HCT116 (cell line): Measurements from ENCODE around the gene MAPK8. TPM values are rescaled to one million over a fixed set of nuclear protein-coding genes. Genes with fewer than 3 reads are reported as not detected.
A peak's percentile ranks its signal among the peaks of the same experiment; 100 is the strongest.

Experiments used
- ATAC-seq: fragments of 200-7000 bp; cut with Tn5 transposase; 2 replicates; pipeline ENCODE4 v1.9.1; 2020; ENCODE audit warnings: mild to moderate bottlenecking, moderate library complexity
- BruUV-seq: library from RNA; stranded (reverse); fragments of 400-500 nt; replicated peaks from 2 replicates; lab custom pipeline; 2021; lab: Mats Ljungman, UMichigan
- CTCF ChIA-PET: fragments of 300-600 bp; sonication (Branson Sonifier 250); formaldehyde crosslinking; loops from one replicate; lab custom pipeline; 2021; ENCODE audit warnings: antibody characterized with exemption; lab: Charles Lee
- POLR2A ChIA-PET: fragments of 300-600, 350-600 bp; sonication (Branson Sonifier 250); formaldehyde crosslinking; loops from one replicate; lab custom pipeline; 2021; ENCODE audit warnings: antibody characterized with exemption; lab: Charles Lee
- RAD21 ChIA-PET, 2 experiments: fragments of 300-600 bp; sonication (Branson Sonifier 250); formaldehyde crosslinking; loops; one replicate each; lab custom pipeline; 2023; ENCODE audit warnings: low total read pairs in 2 of 2; ENCODE audit not compliant: uncharacterized antibody in 2 of 2, unreplicated experiment in 2 of 2, low non-redundant PET in 1 of 2; lab: Charles Lee
- DNase-seq: peaks from one replicate; pipeline ENCODE4 v3.0.0-alpha.2; 2010; ENCODE audit warnings: low read depth, low spot score
- H2AFZ ChIP-seq: fragments of 200-600 bp; shearing (Covaris generic), sonication (generic); 2 replicates; pipeline ENCODE4 v1.6.1; 2017; ENCODE audit warnings: low read depth, mixed run types, mixed read lengths, antibody characterized with exemption, low read length; ENCODE audit not compliant: poor library complexity, severe bottlenecking
- H3K27ac ChIP-seq: 2 replicates; pipeline ENCODE4 v1.5.1; 2012; ENCODE audit warnings: low read depth, low read length
- H3K27me3 ChIP-seq: fragments of 200-600 bp; sonication (generic); 2 replicates; pipeline ENCODE4 v1.6.1; 2016; ENCODE audit warnings: mixed run types, low read length, mixed read lengths; ENCODE audit not compliant: insufficient read depth
- H3K36me3 ChIP-seq, 2 experiments: fragments of 200-500 bp in 1 of 2; fragments of 200-600 bp in 1 of 2; sonication (Bioruptor generic) in 1 of 2; sonication (generic) in 1 of 2; 2 replicates each; pipeline versions ENCODE4 v1.5.1 to v1.6.1; 2014 to 2016; ENCODE audit warnings: low read length in 2 of 2, inconsistent platforms in 1 of 2, mixed read lengths in 1 of 2, mixed run types in 1 of 2; ENCODE audit not compliant: insufficient read depth in 2 of 2, control insufficient read depth in 1 of 2
- H3K4me1 ChIP-seq, 2 experiments: fragments of 200-600 bp in 1 of 2; sonication (generic) in 1 of 2; 2 replicates each; pipeline versions ENCODE4 v1.5.1 to v1.6.1; 2012 to 2017; ENCODE audit warnings: low read length in 2 of 2, inconsistent platforms in 1 of 2, mild to moderate bottlenecking in 1 of 2, mixed read lengths in 1 of 2, mixed run types in 1 of 2, moderate library complexity in 1 of 2; ENCODE audit not compliant: insufficient read depth in 2 of 2, control insufficient read depth in 1 of 2
- H3K4me2 ChIP-seq: fragments of 200-600 bp; sonication (generic); 2 replicates; pipeline ENCODE4 v1.6.1; 2017; ENCODE audit warnings: mixed run types, low read length, mixed read lengths
- H3K4me3 ChIP-seq, 2 experiments: fragments of 200-600 bp in 1 of 2; sonication (generic) in 1 of 2; replicated peaks in 1 of 2; 2 replicates each; pipeline ENCODE4 v1.5.1; 2011 to 2016; ENCODE audit warnings: low read length in 2 of 2, control low read depth in 1 of 2, low read depth in 1 of 2, mild to moderate bottlenecking in 1 of 2, mixed read lengths in 1 of 2, mixed run types in 1 of 2
- H3K79me2 ChIP-seq: fragments of 200-600 bp; sonication (generic); 2 replicates; pipeline ENCODE4 v1.6.1; 2017; ENCODE audit warnings: mild to moderate bottlenecking, mixed run types, low read length, moderate library complexity, mixed read lengths; ENCODE audit not compliant: insufficient read depth
- H3K9ac ChIP-seq: fragments of 200-600 bp; sonication (generic); 2 replicates; pipeline ENCODE4 v1.6.1; 2016; ENCODE audit warnings: low read length, mixed read lengths
- H3K9me2 ChIP-seq: fragments of 200-600 bp; sonication (generic), shearing (Covaris generic); 2 replicates; pipeline ENCODE4 v1.6.1; 2017; ENCODE audit warnings: mixed run types, mild to moderate bottlenecking, moderate library complexity; ENCODE audit not compliant: insufficient read depth
- H3K9me3 ChIP-seq, 2 experiments: fragments of 200-500 bp in 1 of 2; fragments of 200-600 bp in 1 of 2; sonication (Bioruptor generic) in 1 of 2; sonication (generic) in 1 of 2; 2 replicates each; pipeline ENCODE4 v1.6.1; 2014 to 2017; ENCODE audit warnings: low read length in 2 of 2, mixed read lengths in 2 of 2, inconsistent platforms in 1 of 2, low read depth in 1 of 2, mild to moderate bottlenecking in 1 of 2, mixed run types in 1 of 2, moderate library complexity in 1 of 2; ENCODE audit not compliant: control insufficient read depth in 1 of 2, insufficient read depth in 1 of 2
- H4K20me1 ChIP-seq: fragments of 200-600 bp; sonication (generic), shearing (Covaris generic); 2 replicates; pipeline ENCODE4 v1.6.1; 2017; ENCODE audit warnings: mixed run types, mild to moderate bottlenecking, moderate library complexity; ENCODE audit not compliant: insufficient read depth
- ATF3 ChIP-seq: IDR thresholded peaks from 2 replicates; pipeline ENCODE4 v1.6.1; 2012
- CBX3 ChIP-seq: IDR thresholded peaks from 2 replicates; pipeline ENCODE4 v1.6.1; 2012; ENCODE audit warnings: low read depth
- CEBPB ChIP-seq: IDR thresholded peaks from 2 replicates; pipeline ENCODE4 v1.6.1; 2012; ENCODE audit warnings: low read depth
- CTCF ChIP-seq, 3 experiments: fragments of 200-600 bp in 1 of 3; sonication (generic) in 1 of 3; IDR thresholded peaks in 2 of 3; conservative IDR thresholded peaks in 1 of 3; 2 replicates each; pipeline ENCODE4 v1.5.1; 2012 to 2017; ENCODE audit warnings: low read depth in 2 of 3, low read length in 2 of 3, antibody characterized with exemption in 1 of 3, borderline replicate concordance in 1 of 3, control low read depth in 1 of 3, mild to moderate bottlenecking in 1 of 3, mixed read lengths in 1 of 3, mixed run types in 1 of 3, moderate library complexity in 1 of 3; ENCODE audit not compliant: insufficient read depth in 1 of 3
- EZH2 ChIP-seq: fragments of 200-600 bp; sonication (generic); IDR thresholded peaks from 2 replicates; pipeline ENCODE4 v1.6.1; 2017; ENCODE audit warnings: antibody characterized with exemption, mixed run types
- EZH2phosphoT487 ChIP-seq: fragments of 200-600 bp; IDR thresholded peaks from 2 replicates; pipeline ENCODE4 v1.6.1; 2018; ENCODE audit warnings: antibody characterized with exemption, borderline replicate concordance
- JUND ChIP-seq: IDR thresholded peaks from 2 replicates; pipeline ENCODE4 v1.6.1; 2012
- POLR2A ChIP-seq: IDR thresholded peaks from 2 replicates; pipeline ENCODE4 v1.7.0; 2011; ENCODE audit warnings: borderline replicate concordance; ENCODE audit not compliant: insufficient read depth, insufficient read length; ENCODE audit errors: extremely low read depth
- POLR2AphosphoS5 ChIP-seq: IDR thresholded peaks from 2 replicates; pipeline ENCODE4 v1.6.1; 2011; ENCODE audit warnings: mild to moderate bottlenecking, low read depth, low read length, moderate library complexity
- RAD21 ChIP-seq: IDR thresholded peaks from 2 replicates; pipeline ENCODE4 v1.6.1; 2012; ENCODE audit warnings: low read depth, mild to moderate bottlenecking
- SP1 ChIP-seq: IDR thresholded peaks from 2 replicates; pipeline ENCODE4 v1.6.1; 2012; ENCODE audit warnings: low read depth
- TCF7L2 ChIP-seq: IDR thresholded peaks from 2 replicates; pipeline ENCODE4 v1.7.0; 2011; ENCODE audit warnings: borderline replicate concordance, inconsistent platforms; ENCODE audit not compliant: insufficient read depth, insufficient read length; ENCODE audit errors: extremely low read depth
- intact Hi-C: fragments of 100-400 bp; cut with micrococcal nuclease; formaldehyde crosslinking; loops from 2 replicates; pipeline ENCODE4 v1.10.0; 2022
- total RNA-seq: library from RNA; stranded (reverse); gene quantifications from one replicate; pipeline ENCODE4 v1.2.1, GENCODE V29; 2021; ENCODE audit not compliant: unreplicated experiment
- TF ChIP-seq, protein P1 (sequence below): IDR thresholded peaks from 2 replicates; pipeline ENCODE4 v1.6.1; 2012
- TF ChIP-seq, protein P2 (sequence below): IDR thresholded peaks from 2 replicates; pipeline ENCODE4 v1.6.1; 2011; ENCODE audit warnings: mild to moderate bottlenecking, low read length, moderate library complexity; ENCODE audit not compliant: insufficient replicate concordance; ENCODE audit errors: extremely low read depth

Gene MAPK8
- total RNA-seq, 1 experiment from 2014 or later: 71.0 TPM

DNA sequence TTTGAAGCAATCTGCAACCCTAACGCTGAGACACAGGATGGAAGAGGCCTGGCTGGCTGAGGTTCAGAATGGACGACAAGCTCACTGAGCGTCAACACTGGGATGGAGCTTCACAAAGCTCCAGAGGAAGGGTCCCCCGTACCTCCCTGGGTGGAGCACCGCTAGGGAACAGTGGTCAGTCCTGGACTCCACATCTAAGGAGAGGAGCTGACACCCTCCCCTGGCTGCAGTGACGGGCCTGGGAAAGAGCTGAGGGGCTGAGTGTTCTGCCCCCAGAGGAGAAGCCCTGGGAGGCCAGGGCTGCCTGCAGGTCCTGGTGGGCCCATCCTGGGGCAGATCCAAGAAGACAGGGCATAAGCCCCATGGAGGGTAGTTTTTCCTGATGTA is 152.2 kb downstream of the MAPK8 start (continued):
- TF ChIP-seq ATF3 (no peak), POLR2A (no peak), SP1 (no peak), POLR2AphosphoS5 (no peak), CEBPB (no peak), JUND (no peak), EZH2 (no peak)

GRCh38 chr10:48459270-48460150 is 153.0 kb downstream of the MAPK8 start:
- TF ChIP-seq EZH2: no peak
- TF ChIP-seq CBX3: no peak
- no peak for TF ChIP-seq RAD21
- TF ChIP-seq, protein P1, sequence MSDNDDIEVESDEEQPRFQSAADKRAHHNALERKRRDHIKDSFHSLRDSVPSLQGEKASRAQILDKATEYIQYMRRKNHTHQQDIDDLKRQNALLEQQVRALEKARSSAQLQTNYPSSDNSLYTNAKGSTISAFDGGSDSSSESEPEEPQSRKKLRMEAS: no peak
- TF ChIP-seq EZH2phosphoT487: no peak
- TF ChIP-seq CTCF (IDR thresholded peaks at IDR 0.05 in 2 of 3, conservative IDR thresholded peaks at IDR 0.05 in 1 of 3; ENCODE audit: borderline replicate concordance in 1 of 3, insufficient read depth in 1 of 3, low read depth in 2 of 3, low read length in 2 of 3): no peak
- no peak for TF ChIP-seq TCF7L2
- TF ChIP-seq, protein P2, sequence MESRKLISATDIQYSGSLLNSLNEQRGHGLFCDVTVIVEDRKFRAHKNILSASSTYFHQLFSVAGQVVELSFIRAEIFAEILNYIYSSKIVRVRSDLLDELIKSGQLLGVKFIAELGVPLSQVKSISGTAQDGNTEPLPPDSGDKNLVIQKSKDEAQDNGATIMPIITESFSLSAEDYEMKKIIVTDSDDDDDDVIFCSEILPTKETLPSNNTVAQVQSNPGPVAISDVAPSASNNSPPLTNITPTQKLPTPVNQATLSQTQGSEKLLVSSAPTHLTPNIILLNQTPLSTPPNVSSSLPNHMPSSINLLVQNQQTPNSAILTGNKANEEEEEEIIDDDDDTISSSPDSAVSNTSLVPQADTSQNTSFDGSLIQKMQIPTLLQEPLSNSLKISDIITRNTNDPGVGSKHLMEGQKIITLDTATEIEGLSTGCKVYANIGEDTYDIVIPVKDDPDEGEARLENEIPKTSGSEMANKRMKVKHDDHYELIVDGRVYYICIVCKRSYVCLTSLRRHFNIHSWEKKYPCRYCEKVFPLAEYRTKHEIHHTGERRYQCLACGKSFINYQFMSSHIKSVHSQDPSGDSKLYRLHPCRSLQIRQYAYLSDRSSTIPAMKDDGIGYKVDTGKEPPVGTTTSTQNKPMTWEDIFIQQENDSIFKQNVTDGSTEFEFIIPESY: no peak
- Histone ChIP-seq H3K9me3 (no peaks in the 10 kb centered on the region), H3K4me2 (no peak overlapping the region), H3K9me2 (no peaks in the 10 kb centered on the region), H3K36me3 (no peaks in the 10 kb centered on the region), H3K9ac (no peak overlapping the region), H4K20me1 (no peaks in the 10 kb centered on the region), H3K4me3 (no peak overlapping the region), H3K4me1 (no peaks in the 10 kb centered on the region), H3K27me3 (no peaks in the 10 kb centered on the region), H3K79me2 (no peaks in the 10 kb centered on the region), H2AFZ (no peak overlapping the region), H3K27ac (no peak overlapping the region)
- DNase-seq (no peak), ATAC-seq (peak; percentile 54)
- intact Hi-C loops: no loop called here
- POLR2A ChIA-PET: no interaction called here
- RAD21 ChIA-PET: no interaction called here
- CTCF ChIA-PET: no interaction called here
- no TSS peak for BruUV-seq
